GM12801 (cell line): ENCODE measurements around the gene VIPR2.

ENCODE experiments used
- TF ChIP-seq, protein P1 (sequence below): IDR thresholded peaks from one replicate; pipeline ENCODE4 v1.5.1; 2011; ENCODE audit warnings: control low read depth; ENCODE audit not compliant: insufficient read length; ENCODE audit errors: extremely low read depth

The VIPR2 gene

DNA sequence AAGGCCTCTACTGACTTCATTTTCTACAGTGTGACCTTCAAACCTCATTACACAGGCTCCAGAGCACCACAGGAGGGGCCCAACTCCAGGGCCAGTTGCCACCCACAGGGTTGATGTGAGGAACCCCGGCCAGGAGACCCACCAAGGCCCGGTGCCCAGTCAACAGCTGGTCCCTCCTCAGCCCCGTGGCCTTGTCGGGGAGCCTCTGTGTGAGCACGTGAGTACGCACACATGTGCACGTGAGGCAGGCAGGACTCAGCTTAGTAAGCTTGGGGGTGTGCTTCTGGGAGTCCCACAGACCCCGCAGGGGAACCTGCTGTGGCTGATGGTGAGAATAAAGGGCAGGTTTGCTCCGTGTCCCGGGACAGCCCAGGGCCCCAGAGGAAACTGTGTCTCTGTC, 104.5 kb downstream of the VIPR2 start:
- TF ChIP-seq, protein P1, sequence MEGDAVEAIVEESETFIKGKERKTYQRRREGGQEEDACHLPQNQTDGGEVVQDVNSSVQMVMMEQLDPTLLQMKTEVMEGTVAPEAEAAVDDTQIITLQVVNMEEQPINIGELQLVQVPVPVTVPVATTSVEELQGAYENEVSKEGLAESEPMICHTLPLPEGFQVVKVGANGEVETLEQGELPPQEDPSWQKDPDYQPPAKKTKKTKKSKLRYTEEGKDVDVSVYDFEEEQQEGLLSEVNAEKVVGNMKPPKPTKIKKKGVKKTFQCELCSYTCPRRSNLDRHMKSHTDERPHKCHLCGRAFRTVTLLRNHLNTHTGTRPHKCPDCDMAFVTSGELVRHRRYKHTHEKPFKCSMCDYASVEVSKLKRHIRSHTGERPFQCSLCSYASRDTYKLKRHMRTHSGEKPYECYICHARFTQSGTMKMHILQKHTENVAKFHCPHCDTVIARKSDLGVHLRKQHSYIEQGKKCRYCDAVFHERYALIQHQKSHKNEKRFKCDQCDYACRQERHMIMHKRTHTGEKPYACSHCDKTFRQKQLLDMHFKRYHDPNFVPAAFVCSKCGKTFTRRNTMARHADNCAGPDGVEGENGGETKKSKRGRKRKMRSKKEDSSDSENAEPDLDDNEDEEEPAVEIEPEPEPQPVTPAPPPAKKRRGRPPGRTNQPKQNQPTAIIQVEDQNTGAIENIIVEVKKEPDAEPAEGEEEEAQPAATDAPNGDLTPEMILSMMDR = no peak

GRCh38 chr7:159039716-159040115, 105.0 kb downstream of the VIPR2 start:
- TF ChIP-seq, protein P1 = no peak

GRCh38 chr7:159038066-159038465, 106.6 kb downstream of the VIPR2 start:
- TF ChIP-seq, protein P1 = no peak

GRCh38 chr7:159036916-159037605, 107.6 kb downstream of the VIPR2 start:
- TF ChIP-seq, protein P1 = no peak

GRCh38 chr7:159035571-159036073, 109.0 kb downstream of the VIPR2 start:
- TF ChIP-seq, protein P1 = no peak

GRCh38 chr7:159034988-159035387, 109.7 kb downstream of the VIPR2 start:
- TF ChIP-seq, protein P1 = no peak

DNA sequence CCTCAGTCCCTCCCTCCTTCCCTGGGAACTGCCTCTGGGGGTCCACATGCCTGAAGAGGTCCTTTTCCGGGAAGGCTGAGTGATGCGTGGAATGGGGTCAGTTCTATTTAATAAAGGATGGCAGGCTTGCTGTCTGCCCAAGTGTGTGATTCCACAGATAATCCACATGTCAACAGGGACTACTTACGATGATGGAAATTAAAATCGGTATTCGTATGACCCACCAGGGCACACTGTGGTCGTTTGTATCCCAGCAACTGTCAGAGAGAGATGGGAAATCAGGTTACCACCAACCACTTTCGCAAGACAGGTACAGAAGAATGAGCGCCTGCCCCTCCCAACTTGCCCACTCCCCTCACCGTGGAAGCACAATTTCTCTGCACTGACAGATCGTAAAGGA, 110.3 kb downstream of the VIPR2 start:
- TF ChIP-seq, protein P1 = no peak

GRCh38 chr7:159033956-159034355, 110.7 kb downstream of the VIPR2 start:
- TF ChIP-seq, protein P1 = no peak
